HuH-7.5 (cell line): Measurements from ENCODE around the gene CHST5.
"Not testable (repeated sequence)": the region's sequence is repeated elsewhere in the genome, so short reads cannot be mapped to it uniquely, and the experiment has no call there.

Experiments
- DNase-seq: peaks from one replicate; pipeline ENCODE4 v3.0.0; 2011; ENCODE audit warnings: low spot score

Gene CHST5

DNA sequence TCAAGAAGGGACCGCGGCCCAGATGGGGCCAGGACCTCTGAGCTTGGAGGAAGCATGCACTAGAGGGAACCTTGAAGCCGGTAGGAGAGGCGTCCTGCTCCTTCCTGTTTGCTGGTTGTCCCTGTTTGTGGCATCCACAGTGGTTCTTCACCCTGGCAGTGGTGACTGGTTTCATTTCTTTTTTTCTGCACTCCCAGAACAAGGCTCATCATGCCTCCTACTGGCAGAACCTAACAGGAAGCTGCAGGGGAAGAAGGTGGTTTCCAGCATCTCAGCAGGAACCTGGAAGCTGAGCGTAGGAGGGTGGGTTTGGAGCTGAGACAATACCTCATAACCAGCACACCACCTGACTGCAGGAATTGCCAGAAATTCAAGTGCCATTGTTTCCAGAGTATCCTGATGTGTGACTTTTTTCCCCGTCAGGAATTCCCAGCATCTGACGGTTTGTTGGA lies 14.3 kb upstream of the CHST5 start:
- DNase-seq, result no peak

DNA sequence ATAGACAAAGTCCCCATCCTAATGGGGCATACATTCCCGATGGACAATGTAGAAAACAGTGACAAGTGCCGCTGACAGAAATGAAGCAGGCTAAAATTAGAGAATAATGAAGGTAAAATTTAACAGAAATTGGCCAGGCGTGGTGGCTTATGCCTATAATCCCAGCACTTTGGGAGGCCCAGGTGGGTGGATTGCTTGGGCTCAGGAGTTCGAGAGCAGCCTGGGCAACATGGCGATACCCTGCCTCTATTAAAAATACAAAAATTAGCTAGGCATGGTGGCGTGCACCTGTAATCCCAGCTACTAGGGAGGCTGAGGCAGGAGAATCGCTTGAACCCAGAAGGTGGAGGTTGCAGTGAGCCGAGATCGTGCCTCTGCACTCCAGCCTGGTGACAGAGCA lies 12.5 kb upstream of the CHST5 start:
- DNase-seq, result not testable (repeated sequence)

DNA sequence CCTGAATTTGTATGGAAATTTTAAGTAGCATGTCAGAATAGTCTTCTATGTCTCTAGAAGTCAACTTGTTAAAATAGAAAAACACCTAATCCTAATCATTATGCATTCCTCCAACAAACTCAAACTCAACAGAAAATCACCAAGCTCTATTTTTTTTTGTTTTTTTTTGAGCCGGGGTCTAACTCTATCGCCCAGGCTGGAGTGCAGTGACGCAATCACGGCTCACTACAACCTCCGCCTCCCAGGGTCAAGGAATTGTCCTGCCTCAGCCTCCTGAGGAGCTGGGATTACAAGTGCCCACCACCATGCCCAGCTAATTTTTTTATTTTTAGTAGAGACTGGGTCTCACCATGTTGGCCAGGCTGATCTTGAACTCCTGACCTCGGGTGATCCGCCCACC lies 10.4 kb upstream of the CHST5 start:
- no peak for DNase-seq

DNA sequence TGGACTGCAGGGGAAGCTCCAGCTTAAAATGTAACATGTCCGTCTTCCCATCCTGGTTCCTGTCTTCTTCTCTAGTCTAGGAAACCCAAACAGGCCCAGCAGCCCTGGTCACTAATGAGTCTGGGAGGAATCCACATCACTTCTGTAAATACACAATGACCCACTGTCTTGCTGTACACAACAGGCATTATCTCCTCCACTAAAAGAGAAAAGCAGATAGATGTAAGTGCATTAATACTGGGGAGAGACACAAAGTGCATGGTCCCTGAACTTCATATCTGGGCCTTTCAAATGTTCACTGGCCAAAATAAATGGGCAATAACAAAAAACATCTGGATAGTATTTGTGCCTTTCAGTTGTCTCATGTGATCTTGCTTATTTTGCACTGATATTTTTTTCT lies 10.0 kb upstream of the CHST5 start:
- DNase-seq, result not testable (repeated sequence)

DNA sequence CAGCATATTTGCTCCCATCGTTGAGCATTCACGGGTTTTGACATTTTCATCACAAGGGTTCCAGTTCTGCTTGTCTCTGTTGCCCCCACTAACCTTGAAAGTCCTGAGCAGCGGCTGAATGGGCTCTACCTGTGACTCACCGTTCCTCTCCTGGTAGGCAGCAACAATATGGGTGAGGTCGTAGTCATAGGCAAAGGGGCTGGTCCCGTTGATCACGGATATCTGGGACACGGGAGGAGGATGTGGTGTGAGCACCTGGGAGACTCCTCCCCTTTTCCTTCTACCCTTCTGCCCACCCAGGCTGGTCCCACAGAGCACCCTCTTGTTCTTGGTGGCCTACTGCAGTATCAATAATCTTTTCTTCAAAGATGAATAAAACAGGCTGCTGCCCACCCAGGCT lies 6.6 kb upstream of the CHST5 start:
- DNase-seq, result not testable (repeated sequence)

DNA sequence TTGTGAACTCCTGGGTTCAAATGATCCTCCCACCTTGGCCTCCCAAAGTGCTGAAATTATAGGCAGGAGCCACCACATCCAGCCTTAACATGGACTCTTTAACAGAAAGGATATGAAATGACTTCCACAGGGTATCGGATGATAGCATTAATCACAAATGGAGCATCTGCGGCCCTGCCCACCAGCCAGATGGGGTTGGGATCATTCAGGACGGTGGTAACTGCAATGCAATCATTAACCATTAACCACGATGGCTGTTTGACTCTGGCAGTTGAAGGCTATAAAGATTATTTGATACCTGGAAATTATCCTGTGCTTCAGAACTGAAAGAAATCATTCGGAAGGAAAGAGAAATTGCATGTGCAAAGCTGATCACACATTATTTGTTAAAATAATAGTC lies 5.3 kb upstream of the CHST5 start:
- no peak for DNase-seq

DNA sequence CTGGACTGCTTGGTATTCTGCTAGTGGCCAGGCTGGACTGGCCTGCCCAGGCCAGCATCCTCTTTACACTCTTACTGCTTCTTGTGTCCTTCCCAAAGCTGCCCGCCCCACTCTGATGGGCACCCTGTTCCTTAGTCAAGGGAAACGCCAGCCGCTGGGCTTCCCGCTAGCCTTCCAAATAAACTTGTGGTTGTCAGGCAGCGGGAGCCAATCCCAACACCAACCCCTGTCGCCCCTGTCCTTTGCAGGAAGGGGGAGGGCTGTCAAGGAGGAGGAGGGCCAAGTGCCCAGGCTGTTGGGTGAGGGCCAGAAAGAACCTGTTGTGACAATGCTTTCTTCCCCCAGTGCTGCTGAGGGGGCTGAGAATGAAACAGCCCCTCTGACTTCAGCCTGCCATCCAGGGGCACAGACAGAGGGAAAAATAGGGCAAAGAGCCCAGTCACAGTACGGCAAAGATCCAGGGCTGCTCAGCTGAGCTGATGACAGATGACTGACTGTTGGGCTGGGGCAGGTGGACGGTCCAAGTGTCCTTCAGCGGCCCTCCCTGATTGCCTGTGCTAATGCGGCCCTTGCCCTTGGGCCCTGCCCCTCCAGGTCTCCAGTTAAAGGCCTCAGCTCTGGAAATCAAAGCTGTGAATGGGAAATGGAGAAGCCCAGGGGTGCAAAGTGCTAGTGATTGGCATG lies 3.1 kb upstream of the CHST5 start:
- DNase-seq, result not testable (repeated sequence)

DNA sequence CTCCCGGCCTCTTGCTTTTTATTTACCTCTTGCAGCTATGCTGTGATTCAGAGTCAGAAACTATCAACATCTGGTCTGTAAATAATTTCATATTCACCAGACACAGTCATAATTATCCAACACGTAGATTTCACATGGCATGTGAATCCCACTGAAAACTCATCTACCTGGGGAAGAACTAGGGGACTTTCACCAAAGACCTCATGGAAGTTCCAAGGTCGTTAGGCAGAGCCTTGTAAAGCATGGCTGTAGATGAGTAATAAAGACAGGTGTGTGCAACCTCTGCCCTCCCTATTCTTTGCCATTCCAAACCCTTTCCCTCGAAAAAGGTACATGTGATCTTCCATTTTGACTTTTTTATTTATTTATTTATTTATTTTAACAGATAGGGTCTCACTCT lies 1.9 kb upstream of the CHST5 start:
- DNase-seq, result no peak

DNA sequence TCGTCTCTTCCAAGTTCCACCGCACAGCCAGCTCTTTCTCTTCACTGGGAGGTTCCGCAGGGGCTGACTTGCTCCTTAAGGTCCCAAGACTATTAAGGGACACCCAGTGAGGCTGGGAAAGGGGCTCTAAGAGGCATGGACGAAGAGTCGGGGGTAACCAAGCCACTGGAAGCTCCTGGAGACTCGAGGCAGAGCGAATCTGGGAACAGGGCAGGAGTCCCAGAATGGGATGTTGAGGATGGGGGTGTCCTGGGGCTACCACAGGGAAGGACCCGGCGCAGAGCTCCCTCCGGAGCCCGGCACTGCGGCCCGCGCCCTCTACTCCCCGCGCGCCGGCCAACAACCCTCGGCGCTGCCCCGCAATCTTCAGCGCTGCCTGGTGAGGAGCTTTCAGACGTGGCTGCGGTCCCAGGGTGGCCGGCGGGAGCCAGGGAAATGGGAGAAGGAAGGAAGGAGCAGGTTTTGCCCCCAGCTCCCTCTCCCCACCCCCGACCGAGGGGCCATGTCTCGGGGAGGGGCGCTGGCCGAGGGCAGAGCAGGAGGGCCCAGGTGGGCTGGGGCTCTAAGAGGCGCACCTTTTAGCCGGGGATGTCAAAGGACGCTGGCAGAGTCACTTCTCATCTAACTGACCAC lies 581 bp downstream of the CHST5 start:
- DNase-seq, result no peak

DNA sequence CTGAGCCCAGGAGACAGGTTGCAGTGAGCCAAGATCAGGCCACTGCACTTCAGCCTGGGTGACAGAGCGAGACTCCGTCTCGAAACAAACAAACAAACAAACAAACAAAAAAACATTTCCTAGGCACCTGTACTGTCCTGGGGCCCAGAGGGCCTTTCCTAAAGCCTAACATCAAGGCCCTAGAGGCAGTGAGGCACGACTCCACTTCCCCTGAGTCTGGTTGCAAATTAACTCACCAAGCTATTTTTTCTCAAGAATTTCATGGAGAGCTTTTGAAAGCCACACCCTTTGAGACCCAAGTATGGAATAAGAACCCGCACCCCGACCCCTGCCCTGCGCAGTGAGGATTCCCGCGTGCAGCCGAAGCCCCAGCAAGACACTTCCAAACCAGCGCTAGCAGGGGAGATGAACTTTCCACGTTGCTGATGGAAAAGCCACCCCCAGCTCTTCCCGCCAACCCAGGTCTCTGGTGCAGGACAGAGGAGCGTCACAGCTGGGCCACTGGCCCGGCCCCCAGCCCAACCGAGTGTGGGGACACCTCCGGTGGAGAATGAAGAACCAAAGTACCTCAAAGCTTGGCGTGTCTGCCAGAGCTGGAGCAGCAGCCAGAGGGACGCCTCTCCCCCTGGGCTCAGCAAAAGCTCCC lies 1.2 kb downstream of the CHST5 start:
- DNase-seq, result no peak

DNA sequence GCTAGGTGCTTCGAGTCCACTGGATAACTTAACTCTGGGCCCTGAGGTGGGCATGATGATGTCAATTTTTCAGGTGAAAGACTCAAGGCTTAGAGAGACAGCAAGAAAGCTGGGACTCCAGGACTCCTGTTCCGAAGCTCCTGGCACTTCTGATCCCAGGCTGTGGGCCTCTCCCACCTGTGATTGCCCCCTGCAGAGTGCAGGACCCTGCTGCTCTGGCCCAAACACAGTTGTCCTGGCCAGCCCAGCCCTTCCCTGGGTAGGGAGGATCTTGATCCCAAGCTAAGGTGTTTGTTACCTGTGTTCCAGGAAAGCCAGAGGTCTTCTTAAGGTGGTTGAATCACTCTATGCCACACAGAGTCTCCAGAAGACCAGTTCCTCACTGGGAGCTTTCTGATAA lies 3.1 kb downstream of the CHST5 start:
- DNase-seq, result no peak

DNA sequence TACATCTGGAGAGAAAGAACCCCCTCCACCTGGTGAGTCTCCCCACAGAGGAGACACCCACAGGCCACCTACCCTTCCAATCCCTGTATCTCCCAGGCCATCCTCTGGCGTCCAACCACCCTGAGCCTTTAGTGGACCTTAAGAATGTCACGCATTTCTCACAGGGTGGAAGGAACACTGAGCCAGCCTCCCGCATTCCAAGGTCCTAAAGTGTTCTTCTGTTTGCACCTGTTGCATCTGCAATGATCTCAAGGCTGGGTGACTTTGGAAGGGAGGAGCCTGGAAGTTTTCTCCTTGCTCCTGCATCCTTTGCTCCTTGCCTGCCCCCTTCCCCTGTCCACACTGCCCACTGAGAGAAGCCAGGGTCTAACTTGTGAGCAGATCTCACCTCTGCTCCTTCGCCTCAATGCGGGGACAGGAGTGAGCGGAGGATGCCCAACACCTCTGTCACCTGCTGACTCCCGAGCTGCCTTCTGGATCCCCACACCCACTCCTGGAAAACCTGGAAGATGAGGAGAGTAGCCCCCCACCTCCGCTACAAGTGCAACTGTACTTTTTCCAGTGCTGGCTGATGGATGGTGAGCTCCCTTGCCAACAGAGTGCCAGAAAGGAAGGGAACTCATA lies 3.7 kb downstream of the CHST5 start:
- no peak for DNase-seq

DNA sequence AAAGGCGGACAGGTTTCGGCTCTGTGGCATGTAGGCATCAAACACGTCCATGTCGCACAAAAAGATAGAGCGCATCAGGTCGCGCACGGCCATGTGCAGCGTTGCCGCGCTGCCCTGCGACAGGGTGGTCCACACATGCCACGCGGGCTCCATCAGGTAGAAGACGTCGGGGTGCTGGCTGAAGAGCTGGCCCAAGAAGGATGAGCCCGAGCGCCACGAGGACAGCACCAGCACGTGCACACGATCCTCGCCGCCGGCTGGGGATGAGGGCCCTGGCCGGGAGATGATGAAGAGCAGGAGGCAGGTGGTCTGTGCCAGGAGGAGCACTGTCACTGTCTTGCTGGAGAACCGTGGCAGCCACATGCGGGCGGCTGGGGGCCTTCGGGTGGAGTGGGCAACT lies 5.9 kb downstream of the CHST5 start:
- no peak for DNase-seq

DNA sequence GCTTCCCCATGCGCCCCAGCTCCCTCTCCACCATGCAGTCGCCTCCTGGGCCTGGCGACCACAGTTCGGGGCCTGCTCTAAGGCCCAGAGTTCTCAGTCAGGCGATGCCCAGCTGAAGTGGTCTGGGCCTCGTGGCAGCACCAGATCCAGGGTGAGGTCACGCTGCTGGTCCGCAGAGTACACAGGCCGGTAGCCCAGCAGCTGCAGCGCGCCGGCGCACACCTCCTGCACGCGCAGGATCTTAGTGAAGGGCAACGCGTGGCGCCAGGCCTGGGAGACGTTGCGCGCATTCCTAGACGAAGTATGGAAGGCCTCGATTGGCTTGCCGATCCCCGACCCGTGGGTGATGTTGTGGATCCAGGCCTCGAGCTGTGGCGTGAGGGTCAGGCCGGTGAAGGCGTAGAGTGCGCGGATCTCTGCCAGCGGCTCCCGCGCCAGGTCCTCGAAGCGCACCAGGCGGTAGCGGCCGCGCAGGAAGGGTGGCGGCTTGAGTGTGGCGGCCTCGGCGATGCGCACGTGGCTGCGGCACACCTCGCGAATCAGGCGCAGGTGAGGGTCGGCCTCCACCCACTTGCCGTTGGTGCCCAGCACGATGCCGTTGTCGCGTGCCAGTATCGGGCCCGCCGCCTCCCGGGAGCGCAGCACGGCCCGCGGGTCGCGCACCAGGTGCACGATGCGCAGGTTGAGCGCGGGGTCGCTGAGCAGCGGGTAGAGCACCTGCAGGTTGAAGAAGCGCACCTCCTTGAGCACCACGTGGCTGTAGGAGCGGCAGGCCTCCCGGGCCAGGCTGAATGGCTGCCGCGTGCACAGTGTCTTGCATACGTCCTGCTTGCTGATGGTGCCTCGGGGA lies 6.6 kb downstream of the CHST5 start:
- DNase-seq, result no peak

DNA sequence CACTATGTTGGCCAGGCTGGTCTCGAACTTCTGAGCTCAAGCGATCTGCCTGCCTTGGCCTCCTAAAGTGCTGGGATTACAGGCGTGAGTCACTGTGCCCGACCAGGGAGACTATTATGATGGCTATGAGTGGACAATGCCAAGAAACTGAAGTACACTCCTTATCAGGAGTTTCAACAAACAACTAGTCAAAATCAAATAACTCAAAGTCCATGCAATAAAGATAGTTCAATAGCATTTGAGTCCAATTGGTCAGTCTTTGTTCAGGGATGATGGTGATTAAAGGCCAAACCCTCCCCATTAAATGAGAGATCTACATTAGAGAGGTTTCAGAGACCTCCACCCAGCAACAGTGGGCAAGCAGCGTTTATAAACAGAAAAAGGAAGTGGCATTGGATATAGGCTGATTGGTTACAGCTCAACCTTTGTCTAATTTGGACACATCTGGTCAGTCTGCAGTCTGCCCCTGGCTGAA lies 8.0 kb downstream of the CHST5 start:
- DNase-seq, result no peak

DNA sequence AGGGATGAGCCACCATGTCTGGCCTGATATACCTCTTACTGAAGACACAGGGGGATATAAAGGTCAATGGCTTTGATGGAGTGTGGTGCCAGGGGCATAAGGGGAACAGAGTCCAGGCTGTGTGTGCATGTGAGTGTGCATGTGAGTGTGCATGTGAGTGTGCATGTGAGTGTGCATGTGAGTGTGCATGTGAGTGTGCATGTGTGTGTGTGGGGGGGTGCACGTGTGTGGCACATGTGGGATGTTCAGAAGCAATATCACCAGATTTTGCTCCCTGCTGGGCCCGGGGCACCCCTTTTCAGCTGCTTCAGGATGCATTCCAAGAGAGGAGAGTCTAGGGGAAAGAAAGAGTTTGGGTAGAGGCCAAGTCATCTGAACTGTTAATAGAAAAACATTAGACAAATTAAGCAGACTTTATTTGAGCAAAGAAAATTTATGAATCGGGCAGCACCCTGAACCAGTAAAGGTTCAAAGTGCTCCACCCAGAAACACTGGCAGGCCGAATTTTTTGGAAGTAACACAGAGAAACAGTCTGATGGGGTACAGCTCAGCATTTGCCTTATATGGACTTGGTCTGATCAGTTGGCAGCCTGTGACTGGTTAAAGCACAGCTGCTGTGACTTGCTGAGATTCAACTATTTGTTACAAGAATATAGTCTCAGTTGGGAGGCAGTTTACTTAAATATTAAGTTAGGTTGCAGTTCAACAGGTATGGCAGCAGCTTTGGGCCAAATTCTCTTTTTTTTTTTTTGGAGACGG lies 9.7 kb downstream of the CHST5 start:
- no peak for DNase-seq

DNA sequence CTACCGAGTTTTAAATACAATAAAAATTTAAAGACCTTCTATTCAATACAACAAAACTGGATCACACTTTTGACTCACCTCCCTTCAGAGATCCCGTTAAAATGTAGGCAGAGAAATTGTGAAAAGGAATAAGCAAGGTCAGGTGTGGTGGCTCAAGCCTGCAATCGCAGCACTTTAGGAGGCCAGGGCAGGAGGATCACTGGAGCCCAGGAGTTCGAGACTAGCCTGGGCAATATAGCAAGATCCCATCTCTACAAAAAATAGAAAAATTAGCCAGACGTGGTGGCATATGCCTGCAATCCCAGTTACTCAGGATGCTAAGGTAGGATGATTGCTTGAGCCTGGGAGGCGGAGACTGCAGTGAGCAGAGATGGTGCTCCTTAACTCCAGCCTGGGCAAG lies 16.7 kb downstream of the CHST5 start:
- DNase-seq, result no peak

DNA sequence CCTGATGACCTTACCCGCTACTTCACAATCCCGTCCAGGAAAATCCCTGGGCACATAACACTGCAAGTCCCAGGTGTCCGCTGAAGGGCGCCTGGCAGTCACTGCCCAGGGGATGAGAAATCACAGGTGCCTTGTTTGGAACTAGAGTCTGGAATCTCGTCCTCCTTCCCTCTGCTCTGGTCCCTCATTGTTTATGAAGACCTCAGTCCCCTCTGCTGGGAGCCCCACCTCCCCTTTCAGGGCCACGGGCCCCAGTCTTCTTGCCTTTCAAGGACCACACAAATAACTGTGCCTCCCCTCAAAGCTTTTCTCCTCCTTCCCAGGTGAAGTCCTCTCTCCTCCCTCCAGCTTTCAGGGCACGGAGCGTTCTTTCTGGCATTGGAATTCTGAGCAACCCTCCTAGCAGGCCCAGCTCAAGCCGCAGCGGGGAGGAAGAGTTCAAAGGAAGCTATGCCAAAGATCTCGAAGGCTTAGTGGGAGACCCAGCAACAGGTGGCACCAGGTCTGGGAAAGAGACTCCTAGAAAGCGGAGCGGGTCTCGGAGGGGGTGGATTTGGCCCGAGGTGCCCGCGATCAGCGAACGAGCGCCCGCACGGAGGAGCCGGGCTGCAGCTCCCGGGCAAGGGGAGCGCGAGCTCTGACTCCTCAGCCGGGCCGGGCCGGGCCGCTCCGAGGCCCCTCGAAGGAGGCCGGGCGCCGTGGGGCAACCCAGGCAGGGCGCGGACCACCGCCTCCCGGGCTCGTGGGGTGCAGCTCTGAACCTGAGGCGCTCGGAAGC lies 19.5 kb downstream of the CHST5 start:
- DNase-seq, result not testable (repeated sequence)

DNA sequence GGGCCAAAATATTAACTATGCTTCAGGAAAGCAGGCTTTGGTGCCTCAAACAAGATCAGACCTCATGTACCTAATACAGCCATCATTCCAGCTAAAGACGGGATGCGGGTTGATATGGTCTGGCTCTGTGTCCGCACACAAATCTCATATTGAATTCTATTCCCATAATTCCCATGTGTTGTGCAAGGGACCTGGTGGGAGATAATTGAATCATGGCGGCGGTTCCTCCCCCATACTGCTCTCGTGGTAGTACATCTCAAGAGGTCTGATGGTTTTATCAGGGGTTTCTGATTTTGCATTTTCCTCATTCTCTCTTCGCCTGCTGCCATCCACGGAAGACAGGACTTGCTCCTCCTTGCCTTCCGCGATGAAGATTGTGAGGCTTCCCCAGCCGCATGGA lies 21.6 kb downstream of the CHST5 start:
- DNase-seq, result no peak

DNA sequence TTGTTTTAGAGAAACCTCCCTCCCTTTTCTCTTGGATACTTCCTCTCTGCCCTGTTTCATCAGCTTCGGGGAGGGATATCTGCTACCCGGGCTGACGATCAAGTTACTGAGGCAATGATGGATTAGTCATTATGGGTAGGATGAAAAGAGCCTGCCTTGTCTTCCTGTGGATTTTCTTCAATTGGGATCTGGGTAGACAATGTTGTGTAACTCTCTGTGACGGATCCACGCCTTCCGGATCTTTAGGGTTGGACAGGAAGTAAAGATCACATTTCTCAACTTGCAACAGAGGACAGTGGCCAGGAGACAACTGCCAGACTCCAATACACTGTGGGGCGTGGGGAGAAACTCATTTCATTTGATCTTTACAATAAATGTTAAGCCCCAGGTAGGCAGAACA lies 29.3 kb downstream of the CHST5 start:
- DNase-seq, result no peak
